GM19043 (cell line): ENCODE data around the gene PPP1R7.
"Not testable (repeated sequence)": the region's sequence is repeated elsewhere in the genome, so short reads cannot be mapped to it uniquely, and the experiment has no call there.

Experiments
- ATAC-seq: cut with Tn5 transposase; IDR thresholded peaks from one replicate; pipeline ENCODE4 v1.9.1; 2021; ENCODE audit warnings: low read depth; ENCODE audit not compliant: unreplicated experiment

The PPP1R7 gene, protein sequence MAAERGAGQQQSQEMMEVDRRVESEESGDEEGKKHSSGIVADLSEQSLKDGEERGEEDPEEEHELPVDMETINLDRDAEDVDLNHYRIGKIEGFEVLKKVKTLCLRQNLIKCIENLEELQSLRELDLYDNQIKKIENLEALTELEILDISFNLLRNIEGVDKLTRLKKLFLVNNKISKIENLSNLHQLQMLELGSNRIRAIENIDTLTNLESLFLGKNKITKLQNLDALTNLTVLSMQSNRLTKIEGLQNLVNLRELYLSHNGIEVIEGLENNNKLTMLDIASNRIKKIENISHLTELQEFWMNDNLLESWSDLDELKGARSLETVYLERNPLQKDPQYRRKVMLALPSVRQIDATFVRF

DNA sequence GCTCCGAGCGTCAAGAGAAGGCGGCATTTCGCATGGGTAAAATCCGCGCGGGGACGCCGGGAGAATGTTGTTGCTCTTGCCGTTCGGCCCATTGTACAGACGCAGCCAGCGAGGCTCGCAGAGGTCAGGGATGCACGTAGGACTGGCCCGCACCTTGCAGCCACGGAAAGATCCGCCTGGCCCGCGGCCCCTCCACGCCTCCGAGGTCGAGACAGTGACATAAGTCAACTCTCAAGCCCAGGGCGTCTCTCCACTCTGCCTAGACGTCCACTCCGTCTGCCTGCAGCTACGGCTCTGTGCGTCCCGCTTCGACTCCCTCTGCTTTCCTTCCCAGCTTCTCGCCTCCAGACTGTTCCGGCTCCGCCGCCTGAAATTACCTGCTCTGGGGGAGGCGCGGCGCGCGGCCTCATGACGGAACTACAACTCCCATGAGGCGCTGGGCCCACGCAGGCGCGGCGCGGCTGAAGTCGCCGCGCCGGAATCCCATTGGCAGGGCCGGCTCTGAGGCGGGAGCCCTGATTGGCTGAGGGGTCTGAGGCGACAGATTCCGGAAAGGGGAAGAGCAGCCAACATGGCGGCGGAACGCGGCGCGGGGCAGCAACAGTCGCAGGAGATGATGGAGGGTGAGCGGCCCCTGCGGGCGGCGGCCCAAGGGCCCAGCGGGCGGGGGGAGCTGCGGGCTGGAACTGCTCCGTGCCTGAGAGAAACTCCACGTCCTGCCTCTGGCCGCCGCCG is at the start of gene PPP1R7:
Gene PPP1R7 (plus strand): TSS at position 543 of the 735 bp plus-strand sequence. CDS start 29 bp downstream, at position 572.
- peak; percentile 68 for ATAC-seq

DNA sequence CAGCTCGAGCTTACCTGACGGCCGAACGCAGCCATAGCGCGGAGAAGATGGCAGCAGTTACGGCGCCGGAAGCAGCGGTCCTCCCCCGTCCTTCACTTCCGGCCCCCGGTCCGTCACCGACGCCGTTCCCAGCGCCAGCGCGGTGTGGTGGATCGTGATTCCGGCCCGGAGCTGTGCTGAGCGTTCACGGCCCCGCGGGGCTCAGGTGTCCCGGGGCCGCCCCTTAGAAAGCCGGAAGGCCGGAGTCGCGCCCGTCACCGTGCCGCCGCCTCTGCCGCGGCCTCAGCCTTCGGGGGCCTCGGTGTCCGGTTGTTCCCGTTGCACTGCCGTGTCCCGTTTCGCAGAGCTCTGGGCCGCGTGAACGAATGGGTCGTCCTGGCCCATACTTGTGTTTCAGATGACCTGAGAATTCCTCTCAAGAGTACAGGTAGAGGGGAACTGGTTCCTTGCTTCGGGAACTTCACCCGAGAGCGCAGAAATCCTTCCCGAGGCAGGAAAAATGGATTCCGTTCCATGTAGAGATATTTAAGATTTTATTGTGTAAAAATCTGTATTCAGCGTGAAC is 47.9 kb upstream of the PPP1R7 start, which contains the start of gene MTERF4:
Gene MTERF4 (minus strand): TSS at position 49 of the 565 bp plus-strand sequence. CDS start 14 bp downstream, at position 35.
- peak; percentile 84 for ATAC-seq

DNA sequence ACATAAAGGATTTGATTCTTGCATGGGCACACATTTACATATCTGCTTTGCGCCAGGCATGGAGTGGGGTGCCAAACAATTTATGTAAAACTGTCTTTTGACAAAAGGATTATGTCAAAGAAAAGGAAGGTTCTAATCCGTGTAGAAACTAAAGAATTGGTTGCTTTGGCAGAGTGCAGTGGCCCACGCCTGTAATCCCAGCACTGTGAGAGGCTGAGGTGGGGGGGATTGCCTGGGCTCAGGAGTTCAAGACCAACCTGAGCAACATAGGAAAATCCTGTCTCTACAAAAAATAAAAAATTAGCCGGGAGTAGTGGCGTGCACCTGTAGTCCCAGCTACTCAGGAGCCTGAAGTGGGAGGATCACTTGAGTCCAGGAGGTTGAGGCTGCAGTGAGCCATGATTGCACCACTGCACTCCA is 47.1 kb upstream of the PPP1R7 start:
- no peak for ATAC-seq

DNA sequence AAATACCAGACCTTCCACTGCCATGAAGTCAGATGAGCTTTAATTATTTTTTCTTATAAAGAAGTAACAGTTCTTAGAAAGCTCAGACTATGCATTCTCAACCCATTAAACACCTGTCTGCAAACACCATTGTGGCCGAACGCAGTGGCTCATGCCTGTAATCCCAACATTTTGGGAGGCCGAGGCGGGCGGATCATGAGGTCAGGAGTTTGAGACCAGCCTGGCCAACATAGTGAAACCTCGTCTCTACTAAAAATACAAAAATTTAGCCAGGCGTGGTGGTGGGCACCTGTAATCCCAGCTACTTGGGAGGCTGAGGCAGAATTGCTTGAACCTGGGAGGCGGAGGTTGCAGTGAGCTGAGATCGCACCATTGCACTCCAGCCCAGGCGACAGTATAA is 45.7 kb upstream of the PPP1R7 start:
- ATAC-seq = not testable (repeated sequence)

DNA sequence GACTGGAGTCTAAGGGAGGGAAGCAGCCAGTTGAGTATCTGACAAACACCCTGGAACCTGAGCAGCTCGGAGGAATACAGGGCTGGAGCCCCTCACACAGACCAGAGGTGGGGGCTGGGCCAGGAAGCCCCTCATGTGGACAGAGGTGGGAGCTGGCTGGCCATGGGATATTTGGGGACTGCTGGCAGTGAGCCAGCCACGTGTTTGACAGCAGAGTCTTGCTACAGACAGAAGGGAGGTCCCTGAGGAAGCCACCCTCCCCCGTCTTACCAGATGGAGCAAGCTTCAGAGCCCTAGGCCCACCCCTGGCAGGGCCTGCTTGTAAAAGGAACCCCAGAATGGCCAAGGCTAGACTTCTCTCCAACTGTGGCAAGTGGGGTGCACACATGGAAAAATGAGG is 44.6 kb upstream of the PPP1R7 start:
- ATAC-seq = no peak

DNA sequence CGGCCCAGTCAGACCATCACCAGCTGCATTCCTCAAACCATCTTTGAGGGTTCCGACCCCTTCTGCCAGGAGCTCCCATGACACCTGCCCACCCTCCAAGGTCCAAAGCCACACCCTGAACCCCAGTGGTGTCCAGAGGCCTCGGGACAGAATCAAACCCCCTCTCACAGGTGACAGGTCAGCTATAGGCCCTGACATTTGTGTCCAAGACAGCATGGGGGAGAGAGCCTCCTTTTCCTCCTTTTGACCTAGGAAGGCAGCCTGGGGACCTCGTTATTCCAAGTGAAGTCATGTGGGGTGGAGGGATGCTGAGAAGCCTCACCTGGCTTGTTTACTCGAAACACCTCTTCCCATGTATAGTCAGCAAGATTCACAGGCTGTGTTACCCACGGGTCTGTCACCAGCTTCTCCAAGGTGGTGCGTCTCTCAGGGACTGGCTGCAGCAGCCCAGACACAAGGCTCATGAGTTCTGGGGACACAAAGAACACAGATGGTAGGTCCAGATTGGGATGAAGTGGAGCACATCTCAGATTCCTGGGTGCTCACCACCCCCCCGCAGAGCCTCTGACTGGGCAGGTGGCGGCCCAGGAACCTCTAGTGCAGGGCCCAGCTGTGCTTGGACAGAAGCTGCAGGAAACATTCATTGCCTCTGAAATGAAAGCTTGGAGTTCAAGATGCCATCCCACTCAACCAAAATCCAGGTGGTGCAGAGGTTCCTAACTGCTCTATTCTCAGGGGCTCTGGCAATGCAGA is 43.1 kb upstream of the PPP1R7 start:
- no peak for ATAC-seq

DNA sequence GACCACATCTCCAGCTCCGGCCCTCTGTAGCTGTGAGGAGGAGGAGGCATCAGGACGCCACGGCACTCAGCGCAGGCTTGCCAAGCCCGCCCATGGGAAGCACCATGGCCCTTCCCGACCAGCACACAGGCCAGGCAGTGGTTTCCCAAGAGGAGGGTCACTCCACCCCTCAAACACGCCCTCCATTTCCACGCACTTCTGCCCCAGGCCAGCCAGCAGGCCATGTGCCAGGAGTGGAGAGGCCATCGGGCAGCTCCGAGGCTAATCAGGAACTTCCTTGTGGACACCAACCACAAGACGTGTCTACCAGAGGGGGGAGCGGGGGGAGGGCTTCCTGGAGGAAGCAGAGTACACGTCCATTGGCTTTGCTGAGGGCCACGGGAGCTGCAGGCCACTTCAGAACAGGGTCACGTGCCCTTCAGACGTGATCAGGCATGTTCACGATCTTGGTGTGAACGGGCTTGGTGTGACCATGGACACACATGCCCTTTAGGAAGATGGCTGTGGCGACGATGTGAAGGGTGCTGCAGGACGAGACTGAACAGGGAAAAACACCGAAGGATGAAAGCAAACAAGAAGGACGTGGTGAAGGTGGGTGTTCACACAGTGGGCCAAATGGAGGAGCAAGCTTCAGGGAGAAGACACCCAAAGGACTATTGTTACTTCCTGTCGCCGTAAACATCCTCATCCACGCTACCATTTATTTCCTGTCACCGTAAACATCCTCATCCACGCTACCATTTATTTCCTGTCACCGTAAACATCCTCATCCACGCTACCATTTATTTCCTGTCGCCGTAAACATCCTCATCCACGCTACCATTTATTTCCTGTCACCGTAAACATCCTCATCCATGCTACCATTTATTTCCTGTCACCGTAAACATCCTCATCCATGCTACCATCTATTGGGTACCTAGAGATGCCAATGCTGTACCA is 41.7 kb upstream of the PPP1R7 start:
- ATAC-seq = no peak

DNA sequence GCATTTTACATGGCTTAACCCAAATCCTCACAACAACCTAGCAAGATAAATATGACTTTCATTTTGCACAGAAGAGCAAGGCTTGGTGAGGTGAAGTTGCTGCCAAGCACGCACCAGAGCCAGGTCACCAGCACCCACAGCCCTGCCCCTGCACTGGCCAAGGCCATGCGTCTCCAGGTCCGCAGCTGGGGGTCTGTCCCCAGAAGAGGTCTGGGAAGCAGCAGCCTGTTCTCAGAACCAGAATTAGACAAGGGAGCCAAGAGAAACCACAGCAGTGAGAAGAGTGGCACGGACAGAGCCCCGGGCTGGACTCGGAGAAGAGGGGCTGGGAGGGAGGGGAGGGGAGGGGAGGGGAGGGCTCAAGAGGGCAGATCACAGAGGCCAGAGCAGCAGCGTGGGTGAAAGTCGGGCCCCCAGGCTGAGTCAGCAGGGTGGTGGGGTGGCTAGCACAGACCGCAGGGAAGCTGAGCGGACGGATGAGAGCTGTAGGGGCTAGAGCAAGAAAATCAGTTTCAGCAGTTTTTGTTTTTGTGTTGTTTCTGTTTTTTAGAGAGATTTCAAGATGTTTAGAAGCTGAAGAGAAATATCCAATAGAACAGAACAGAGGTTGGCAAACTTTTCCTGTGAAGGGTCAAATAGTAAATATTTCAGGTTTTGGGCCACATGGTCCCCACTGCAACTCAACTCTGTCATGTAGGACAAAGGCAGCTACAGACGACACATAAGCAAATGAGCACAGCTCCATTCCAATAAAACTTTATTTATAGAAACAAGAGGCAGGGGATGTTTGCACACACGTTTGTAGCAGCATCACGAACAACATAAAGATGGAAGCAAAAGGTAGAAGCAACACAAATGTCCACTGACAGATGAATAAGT is 40.8 kb upstream of the PPP1R7 start:
- no peak for ATAC-seq

DNA sequence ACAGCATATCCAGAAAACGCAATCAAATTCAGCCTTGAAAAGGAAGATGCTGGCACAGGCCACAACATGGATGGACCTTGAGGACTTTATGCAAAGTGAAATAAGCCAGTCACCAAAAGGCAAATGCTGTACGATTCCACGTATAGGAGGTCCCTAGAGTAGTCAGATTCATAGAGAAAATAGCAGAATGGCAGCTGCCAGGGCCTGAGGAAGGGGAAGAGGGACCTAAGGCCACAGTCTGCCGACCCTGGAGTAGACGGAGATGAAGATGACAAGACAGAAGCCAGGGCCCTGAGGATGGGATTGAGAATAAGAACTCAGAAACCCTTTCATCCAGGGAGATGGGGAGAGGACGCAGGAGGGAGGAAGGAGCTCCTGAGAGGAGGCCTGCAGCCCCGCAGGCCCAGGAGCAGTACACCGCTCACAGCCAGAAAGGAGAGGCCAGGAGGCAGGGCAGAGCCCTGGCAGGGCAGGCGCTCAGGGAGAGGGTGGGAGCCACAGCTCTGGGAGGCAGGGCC is 40.1 kb upstream of the PPP1R7 start:
- no peak for ATAC-seq

DNA sequence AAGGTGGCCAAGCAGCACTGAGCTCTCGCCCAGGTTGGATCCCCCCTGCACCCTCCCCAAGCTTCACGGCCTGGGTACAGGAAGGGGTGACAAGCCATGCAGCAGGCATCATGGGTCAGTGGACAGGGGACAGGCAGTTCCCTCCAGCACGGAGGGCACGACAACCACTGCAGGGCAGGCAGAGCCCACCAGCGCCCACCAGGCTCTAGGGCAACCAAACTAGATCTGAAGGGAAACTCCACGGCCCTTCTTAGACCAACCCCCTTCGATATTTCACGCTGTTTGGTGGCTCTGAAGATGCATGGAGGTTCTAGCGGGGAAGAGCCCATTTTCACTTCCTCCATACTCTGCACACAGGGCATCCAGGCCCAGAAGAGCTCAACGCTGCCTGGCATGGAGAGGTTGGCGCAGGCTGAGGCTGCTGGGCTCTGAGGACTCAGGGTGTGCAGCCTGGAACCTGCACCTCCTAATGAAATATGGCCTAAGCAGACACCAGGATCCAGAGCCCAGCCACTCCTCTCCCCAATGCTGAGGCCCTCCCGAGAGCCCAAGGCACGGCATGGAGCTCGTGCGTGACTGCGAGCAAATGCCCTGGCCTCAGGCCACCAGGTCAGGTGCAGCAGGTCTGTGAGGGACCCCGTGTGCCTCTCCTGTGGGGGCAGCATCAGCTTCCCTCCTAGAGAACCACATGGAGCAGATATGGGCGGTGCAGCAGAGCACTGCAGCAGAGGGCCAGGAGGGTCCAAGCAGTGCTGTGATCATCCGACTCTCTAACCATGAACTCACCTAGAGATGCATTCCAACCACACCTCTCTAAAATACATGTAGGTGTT is 39.4 kb upstream of the PPP1R7 start:
- peak; percentile 50 for ATAC-seq

DNA sequence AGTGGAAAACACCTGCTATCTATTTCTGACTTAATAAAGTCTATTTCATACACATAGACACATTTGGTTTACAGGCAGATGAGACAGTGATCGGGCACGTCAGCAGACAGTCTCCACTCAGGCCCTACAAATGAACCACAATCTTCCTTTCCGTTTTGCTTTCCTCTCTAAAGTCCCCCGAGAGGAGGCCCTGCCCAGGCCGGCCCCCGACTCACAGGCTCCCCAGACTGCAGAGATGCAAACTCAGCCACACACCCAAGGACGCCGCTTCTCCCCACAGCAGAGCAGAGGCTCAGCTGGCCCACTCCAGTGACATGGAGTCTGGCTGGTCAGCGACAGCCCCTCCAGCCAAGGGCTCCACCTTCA is 38.8 kb upstream of the PPP1R7 start:
- ATAC-seq = no peak

DNA sequence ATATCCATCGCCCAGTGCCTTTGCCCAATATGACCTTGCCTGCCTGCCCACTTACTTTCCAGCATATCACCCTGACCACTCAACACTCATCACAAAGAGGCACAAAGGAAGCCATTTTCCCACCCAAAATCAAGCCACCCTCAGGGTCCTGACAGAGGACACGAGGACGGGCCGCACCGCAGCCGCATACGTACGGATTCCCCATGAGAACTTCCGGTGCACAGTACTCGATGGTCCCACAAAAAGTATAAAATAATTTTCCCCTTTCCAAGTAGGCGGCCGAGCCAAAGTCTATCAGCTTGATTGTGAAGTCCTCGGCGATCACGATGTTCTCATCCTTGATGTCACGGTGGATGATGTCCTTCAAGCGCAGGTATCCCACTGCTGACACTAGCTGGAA is 38.2 kb upstream of the PPP1R7 start:
- ATAC-seq = no peak

DNA sequence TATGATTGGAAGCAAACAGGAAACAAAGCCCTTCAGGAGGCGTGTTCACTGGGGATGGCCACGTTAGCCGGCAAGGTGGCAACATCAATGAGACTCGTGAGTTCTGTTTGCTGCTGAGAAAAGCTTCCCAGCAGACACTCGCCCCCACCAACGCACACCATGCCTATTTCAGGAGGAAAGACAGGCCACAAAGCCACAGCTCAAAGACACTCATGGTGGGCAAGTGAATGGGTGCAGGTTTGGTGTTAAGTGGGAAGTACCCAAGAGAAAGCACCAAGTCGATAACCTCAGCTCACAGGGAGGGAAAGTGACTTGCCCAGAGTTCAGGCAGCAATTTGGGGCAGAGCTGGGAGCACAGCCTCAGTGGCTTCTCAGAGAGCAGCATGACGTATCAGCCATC is 37.7 kb upstream of the PPP1R7 start:
- no peak for ATAC-seq

DNA sequence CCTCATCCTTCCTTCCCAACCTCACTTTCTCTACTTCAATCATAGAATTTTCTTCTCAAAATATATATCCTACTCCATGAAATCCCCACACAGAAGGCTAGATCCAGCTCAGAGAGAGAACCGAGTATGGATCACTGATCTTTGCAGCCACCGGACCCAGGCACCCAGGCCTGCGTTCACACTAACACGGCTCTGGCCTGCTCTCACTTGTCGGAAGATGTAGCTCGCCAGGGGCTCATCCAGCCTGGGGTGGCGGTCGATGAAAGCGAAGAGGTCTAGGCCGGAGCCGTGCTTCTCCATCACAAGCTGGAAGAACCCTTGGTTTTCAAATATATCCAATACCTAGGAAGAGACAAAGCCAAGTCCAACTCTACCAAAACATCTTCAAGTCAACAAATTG is 35.4 kb upstream of the PPP1R7 start:
- ATAC-seq = no peak

DNA sequence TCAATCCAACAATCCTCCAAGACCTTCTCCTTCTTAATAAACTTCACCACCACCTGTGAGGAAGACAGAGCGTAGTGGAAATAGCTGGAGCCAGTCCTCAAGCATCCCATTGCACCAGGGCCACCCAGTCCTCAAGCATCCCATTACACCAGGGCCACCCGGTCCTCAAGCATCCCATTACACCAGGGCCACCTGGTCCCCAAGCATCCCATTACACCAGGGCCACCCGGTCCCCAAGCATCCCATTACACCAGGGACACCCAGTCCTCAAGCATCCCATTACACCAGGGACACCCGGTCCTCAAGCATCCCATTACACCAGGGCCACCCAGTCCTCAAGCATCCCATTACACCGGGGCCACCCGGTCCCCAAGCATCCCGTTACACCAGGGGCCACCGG is 34.9 kb upstream of the PPP1R7 start:
- no peak for ATAC-seq

DNA sequence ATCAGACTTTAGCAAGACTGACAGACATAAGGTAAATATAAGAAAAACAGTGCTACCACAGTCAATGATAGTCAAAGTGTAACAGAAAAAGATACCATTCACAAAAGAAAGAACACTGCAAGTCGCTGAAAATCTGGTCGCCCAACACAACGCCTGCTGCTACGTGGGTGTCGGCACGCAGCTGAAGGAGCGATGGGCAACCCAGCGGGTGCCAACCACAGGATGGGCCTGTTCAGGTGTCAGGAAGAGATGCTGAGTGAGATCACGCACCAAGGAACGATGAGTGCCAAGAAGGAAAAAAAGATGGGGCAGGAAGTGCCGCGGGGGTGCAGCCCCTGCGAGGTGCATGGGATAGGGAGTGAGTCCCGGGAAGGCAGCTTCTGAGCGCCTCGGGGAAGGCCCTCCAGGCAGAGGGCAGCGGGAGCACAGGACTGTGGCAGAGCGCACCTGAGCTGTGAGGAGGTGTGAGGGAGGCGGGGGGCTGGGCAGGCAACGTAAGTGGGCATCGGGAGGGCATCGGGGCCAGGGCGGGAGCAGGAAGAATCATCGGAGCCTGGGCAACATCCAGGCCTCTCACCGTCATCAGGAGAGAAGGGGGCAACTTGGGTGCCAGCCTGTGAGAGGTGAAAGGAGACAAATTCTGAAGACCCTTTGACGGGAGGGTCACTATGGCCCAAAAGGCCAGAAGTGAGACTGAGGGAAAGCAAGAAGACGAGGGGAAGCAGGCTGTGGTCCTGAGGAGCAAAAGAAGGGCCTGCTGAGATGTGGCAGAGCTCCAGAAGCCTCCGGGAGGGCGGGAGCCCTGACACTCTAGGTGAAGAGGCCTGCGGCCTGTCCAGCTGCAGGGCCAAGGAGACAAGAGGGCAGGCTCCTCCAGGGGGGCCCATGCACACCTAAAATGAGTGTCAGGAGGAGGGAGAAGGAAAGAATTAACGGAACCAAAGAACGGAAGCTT is 33.4 kb upstream of the PPP1R7 start:
- ATAC-seq = no peak
